GM12891 (cell line): ENCODE results near the gene DACH1.
"Not testable (repeated sequence)": the region's sequence is repeated elsewhere in the genome, so short reads cannot be mapped to it uniquely, and the experiment has no call there.

Experiments
- DNase-seq: peaks from one replicate; pipeline ENCODE4 v3.0.0; 2011; ENCODE audit warnings: low spot score; ENCODE audit not compliant: insufficient read length
- FAIRE-seq: peaks from 2 replicates; lab custom pipeline; 2011; peaks lifted over from hg19 to GRCh38; lab: Jason Lieb, UNC
- PAX5 ChIP-seq: IDR thresholded peaks from 2 replicates; pipeline ENCODE4 v1.6.1; 2011; ENCODE audit warnings: low read length, moderate library complexity, mild to moderate bottlenecking; ENCODE audit not compliant: insufficient read depth, severe bottlenecking
- POLR2A ChIP-seq: IDR thresholded peaks from 2 replicates; pipeline ENCODE4 v1.6.1; 2011; ENCODE audit warnings: low read depth, low read length, control low read depth
- POLR2AphosphoS5 ChIP-seq: IDR thresholded peaks from 2 replicates; pipeline ENCODE4 v1.6.1; 2011; ENCODE audit warnings: low read depth, low read length, control low read depth
- POU2F2 ChIP-seq: IDR thresholded peaks from 2 replicates; pipeline ENCODE4 v1.6.1; 2011; ENCODE audit warnings: low read depth, mild to moderate bottlenecking, control low read depth, low read length, moderate library complexity
- SPI1 ChIP-seq: IDR thresholded peaks from 2 replicates; pipeline ENCODE4 v1.6.1; 2011; ENCODE audit warnings: low read depth, low read length, control low read depth
- TAF1 ChIP-seq: IDR thresholded peaks from 2 replicates; pipeline ENCODE4 v1.6.1; 2011; ENCODE audit warnings: low read depth, low read length, control low read depth

DACH1 gene

DNA sequence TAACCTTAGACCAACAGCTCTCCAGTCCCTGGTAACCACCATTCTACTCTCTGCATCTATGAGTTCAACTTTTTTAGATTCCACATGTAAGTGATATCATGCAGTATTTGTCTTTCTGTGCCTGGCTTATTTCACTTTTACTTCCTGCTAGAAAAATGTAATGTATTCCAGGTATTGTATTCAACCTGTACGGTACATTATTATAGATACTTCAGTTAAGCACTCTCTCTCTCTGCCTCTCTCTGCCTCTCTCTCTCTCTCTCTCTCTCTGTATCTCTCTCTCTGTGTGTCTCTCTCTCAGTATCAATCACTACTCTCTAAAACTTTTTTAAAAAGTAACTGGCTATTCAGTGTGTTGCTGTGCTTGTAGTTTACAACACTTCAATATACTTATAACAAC, 8.4 kb downstream of the DACH1 start:
- no peak for DNase-seq
- no peak for TF ChIP-seq POLR2AphosphoS5
- no peak for FAIRE-seq

DNA sequence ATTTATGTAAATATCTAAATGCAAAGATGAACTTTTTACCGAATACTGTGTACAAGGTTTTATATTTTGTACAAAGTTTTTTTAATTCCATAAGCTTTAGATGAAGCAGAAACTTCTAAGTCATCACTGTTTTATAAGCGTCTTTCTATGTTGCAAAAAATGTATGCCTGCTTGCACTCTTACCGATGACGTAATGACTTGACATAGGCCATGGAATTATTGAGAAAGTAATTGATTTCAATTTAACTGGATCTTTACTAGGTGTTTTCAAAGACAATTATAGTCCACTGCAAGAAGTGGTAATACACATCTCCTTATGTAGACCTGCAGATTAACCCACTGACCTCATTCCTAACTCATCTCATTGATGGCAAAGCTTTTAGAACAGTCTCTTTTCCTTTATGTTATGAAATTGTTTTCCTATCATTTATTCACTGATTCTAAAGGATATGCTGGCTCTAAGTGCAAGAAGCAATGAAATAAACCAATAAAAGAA, 10.4 kb downstream of the DACH1 start:
- TF ChIP-seq POLR2A (no peak), PAX5 (no peak), POU2F2 (no peak), POLR2AphosphoS5 (no peak), SPI1 (no peak), TAF1 (no peak)
- FAIRE-seq (no peak), DNase-seq (no peak)

DNA sequence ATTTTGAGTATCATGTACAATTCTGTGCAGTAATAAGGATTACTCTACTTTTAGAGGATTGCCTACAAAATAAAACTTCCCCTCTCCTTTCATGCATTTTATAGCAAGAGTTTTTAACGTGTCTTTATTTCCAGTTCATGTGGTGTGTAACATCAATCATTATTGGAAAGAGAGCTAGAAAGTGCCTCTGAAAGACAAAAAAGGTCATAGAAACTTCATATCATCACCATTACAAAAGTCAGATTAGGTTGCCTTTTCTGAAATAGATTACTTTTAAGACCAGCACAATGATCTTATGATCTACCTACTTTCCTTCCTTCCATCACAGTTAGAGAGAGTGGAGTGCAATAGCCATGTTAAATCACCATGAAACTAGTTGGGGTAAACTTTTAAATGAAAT, 12.6 kb downstream of the DACH1 start:
- TF ChIP-seq POLR2AphosphoS5 (no peak), PAX5 (no peak), TAF1 (no peak), POU2F2 (no peak), POLR2A (no peak), SPI1 (no peak)
- DNase-seq: no peak
- no peak for FAIRE-seq

DNA sequence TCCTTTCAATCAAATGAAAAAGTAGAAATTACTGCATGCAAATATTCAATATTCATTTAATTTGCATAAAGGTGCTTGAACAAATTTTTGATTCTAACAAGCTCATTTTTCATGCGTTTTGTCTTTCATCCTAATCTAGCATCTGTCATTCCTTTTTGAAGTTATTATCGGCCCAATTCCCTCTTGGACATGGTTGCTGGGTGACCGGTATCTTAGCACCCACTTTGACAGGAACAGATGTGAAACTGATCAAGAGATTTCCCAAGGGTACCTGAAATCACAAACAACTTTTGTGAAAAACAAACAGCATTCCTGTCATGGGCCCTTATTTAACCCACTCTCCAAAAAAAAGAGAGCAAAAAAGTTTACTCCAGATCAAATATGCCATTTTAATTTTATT, 13.3 kb downstream of the DACH1 start:
- no peak for FAIRE-seq
- no peak for TF ChIP-seq PAX5
- no peak for TF ChIP-seq POLR2AphosphoS5
- no peak for TF ChIP-seq TAF1
- DNase-seq: no peak

DNA sequence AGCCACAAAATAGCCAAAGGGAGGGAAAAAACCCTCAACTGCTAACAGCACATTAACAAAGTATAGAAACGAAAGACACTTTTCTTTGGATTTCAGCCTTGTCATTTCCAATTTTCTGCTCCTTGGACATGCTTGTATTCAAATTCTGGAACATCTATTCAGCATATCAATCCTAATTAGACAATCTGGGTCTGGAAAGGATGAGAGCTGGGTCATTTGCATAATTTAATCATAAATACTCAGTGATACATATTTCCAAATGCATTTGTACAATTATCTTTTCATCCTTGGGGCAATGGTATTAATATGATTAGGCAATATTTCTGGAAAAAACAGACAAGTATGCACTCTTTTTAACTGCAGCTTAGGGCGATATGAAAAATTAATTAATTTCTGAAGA, 14.3 kb downstream of the DACH1 start:
- DNase-seq: no peak
- TF ChIP-seq TAF1: no peak
- TF ChIP-seq POLR2AphosphoS5: no peak
- TF ChIP-seq SPI1: no peak
- no peak for TF ChIP-seq PAX5
- no peak for TF ChIP-seq POLR2A
- no peak for TF ChIP-seq POU2F2
- FAIRE-seq: no peak

DNA sequence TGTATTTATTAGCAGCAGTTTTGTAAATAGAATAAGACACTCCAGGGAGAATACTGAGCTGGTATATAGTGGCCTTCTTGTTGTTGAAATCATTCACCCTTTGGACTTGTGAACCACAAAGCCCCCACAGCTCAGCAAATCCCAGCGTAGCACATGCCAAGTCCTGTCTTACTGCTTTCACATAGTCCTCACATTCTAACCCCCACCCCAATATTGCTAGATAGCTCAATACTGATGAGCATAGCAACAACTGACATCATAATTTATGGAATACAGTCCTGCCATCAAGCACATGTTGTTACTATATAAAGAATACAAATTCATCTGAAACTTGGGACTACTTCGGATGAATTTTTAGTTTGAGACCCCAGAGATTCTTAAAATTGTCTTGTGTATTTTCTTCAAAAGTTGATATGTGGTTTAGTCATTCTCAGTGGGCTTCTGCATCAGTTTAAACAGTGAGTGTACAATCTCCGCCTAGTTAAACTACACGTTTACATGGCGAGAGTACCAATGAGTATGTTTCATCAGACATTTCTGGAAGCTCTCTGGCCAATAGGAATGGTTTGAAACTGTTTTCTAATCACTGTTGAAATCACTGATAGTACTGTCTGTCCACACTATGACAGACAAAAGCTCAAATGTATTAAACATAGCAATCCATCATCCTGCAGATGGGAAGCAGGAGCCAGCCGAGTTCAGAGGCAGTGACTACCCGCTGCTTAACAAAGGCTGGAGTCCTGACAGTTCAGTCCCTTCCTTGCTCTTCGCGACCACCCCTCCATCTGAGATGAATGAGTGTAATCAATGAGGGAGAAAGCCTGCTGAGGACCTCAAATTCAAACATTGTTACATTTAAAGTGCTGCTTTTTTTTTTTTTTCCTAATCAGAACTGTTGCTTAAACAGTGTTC, 15.2 kb downstream of the DACH1 start:
- FAIRE-seq: no peak
- TF ChIP-seq POLR2A (no peak), TAF1 (no peak), POLR2AphosphoS5 (no peak), POU2F2 (no peak), PAX5 (no peak), SPI1 (no peak)
- no peak for DNase-seq

DNA sequence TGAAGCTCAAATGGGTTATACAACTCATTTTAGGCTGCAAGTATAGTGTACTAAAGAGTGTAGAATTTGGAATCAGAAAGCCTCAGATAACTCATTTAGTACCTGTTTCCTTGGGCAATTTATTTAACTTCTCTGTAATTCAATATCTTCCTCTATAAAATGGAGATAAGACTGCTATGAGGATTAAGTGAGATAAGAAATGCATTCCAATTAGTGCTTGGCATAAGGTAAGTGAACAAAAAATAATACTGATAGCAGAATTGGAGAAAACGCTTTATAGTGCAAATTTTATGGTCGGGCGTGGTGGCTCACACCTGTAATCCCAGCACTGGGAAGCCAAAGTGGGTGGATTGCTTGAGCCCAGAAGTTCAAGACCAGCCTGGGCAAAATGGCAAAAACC, 25.0 kb downstream of the DACH1 start:
- FAIRE-seq (no peak), DNase-seq (no peak)
- TF ChIP-seq POLR2A (no peak), TAF1 (no peak), POU2F2 (no peak), POLR2AphosphoS5 (no peak), SPI1 (no peak), PAX5 (no peak)

DNA sequence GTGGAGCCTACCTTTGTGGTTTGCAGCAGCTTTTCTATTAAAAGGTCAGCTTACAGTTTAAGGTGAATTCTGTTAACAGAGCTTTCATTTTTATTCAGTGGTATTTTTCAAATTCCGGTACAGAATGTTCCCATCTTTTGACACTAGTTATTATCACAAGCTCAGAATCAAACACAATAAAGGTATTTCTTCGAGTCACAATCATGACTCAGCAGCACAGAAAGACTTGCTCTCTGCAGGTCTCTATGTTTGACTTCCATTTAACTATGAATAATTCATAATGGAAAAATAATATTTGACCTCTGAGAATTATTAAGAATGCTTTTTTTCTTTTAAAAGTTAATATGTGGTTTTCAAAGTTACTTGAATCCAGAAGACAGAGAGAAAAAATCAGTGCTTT, 28.2 kb downstream of the DACH1 start:
- FAIRE-seq: no peak
- no peak for DNase-seq
- no peak for TF ChIP-seq SPI1
- TF ChIP-seq POLR2A: no peak
- no peak for TF ChIP-seq POU2F2

DNA sequence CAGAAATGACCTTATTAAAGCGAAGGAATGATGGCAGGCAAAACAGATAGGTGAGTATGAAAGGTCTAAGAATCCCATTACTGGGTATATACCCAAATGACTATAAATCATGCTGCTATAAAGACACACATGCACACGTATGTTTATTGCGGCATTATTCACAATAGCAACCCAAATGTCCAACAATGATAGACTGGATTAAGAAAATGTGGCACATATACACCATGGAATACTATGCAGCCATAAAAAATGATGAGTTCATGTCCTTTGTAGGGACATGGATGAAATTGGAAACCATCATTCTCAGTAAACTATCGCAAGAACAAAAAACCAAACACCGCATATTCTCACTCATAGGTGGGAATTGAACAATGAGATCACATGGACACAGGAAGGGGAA, 29.4 kb downstream of the DACH1 start:
- DNase-seq, FAIRE-seq: not testable (repeated sequence)

DNA sequence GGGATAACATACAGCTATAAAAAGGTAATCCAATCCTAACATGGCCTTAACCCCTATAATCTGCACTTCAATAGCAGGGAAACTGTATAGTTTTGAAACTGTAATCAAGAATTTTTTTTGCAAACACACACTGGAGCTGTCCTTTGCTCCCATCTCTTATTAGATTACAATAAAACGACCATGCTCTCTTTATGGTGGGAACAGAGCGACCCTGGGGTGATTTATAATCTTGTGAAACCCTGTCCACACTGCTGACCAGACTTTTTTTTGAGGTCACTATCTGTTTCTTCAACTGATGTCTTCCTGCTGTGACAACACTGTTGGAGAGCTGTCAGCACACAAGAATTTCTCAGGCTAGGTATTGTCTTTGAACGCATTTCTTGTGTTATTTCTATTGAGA, 35.3 kb downstream of the DACH1 start:
- DNase-seq (no peak), FAIRE-seq (no peak)
- TF ChIP-seq SPI1: no peak
